HepG2 (cell line): ENCODE data around the gene KIRREL3. TPM values are rescaled to one million over a fixed set of nuclear protein-coding genes. Genes with fewer than 3 reads are reported as not detected.

ENCODE experiments used
- ATAC-seq: fragments of 200-7000 bp; cut with Tn5 transposase; 3 replicates; pipeline ENCODE4 v1.9.1; 2020; ENCODE audit warnings: mild to moderate bottlenecking, moderate library complexity
- BruUV-seq: library from RNA; stranded (reverse); fragments of 400-500 nt; replicated peaks from 2 replicates; lab custom pipeline; 2021; lab: Mats Ljungman, UMichigan
- CTCF ChIA-PET: fragments of 300-600 bp; formaldehyde crosslinking; extraction: SDS; loops from one replicate; lab custom pipeline; 2021; ENCODE audit warnings: low total read pairs, inconsistent platforms, low intra/inter-chr PET ratio; lab: Yijun Ruan, JAX
- POLR2A ChIA-PET: fragments of 350-600 bp; sonication (Branson Sonifier 250); formaldehyde crosslinking; loops from one replicate; lab custom pipeline; 2020; ENCODE audit warnings: antibody characterized with exemption, inconsistent platforms; lab: Yijun Ruan, JAX
- DNase-seq: peaks from one replicate; pipeline ENCODE4 v3.0.0-alpha.2; 2015; ENCODE audit warnings: low spot score
- FAIRE-seq: peaks from 3 replicates; lab custom pipeline; 2011; peaks lifted over from hg19 to GRCh38; lab: Jason Lieb, UNC
- H2AFZ ChIP-seq: one replicate; pipeline ENCODE4 v1.6.1; 2011; ENCODE audit warnings: low read length, inconsistent platforms
- H3K27ac ChIP-seq: fragments of 300-600 bp; 3 replicates; pipeline ENCODE4 v1.8.0; 2011; ENCODE audit warnings: mixed run types, mild to moderate bottlenecking, mixed read lengths, low read length, inconsistent platforms; ENCODE audit not compliant: insufficient read depth; ENCODE audit errors: extremely low read length
- H3K27me3 ChIP-seq, 2 experiments: fragments of 200-600 bp in 1 of 2; 2 replicates in 1 of 2; 3 replicates in 1 of 2; pipeline versions ENCODE4 v1.6.0 to v1.8.0; 2011; ENCODE audit warnings: low read length in 2 of 2, mild to moderate bottlenecking in 2 of 2, moderate library complexity in 2 of 2, inconsistent platforms in 1 of 2; ENCODE audit not compliant: insufficient read depth in 2 of 2, control insufficient read depth in 1 of 2
- H3K36me3 ChIP-seq, 2 experiments: fragments of 200-600 bp in 1 of 2; replicated peaks in 1 of 2; 2 replicates in 1 of 2; 3 replicates in 1 of 2; pipeline versions ENCODE4 v1.5.1 to v1.8.0; 2011; ENCODE audit warnings: low read length in 2 of 2, inconsistent platforms in 1 of 2; ENCODE audit not compliant: insufficient read depth in 2 of 2, control insufficient read depth in 1 of 2
- H3K4me1 ChIP-seq: 2 replicates; pipeline ENCODE4 v1.5.1; 2012; ENCODE audit warnings: low read length, inconsistent platforms; ENCODE audit not compliant: insufficient read depth
- H3K4me2 ChIP-seq: 2 replicates; pipeline ENCODE4 v1.6.0; 2011; ENCODE audit warnings: low read depth, low read length, inconsistent platforms
- H3K4me3 ChIP-seq, 3 experiments: fragments of 200-600 bp in 1 of 3; sonication (generic), shearing (Covaris generic) in 1 of 3; replicated peaks in 1 of 3; 2 replicates each; pipeline ENCODE4 v1.5.1; 2011 to 2016; ENCODE audit warnings: low read length in 3 of 3, inconsistent platforms in 2 of 3, low read depth in 2 of 3, mild to moderate bottlenecking in 2 of 3, control low read depth in 1 of 3, mixed read lengths in 1 of 3; ENCODE audit not compliant: insufficient read depth in 1 of 3
- H3K79me2 ChIP-seq: one replicate; pipeline ENCODE4 v1.6.1; 2011; ENCODE audit warnings: low read length, inconsistent platforms; ENCODE audit not compliant: insufficient read depth
- H3K9ac ChIP-seq: 2 replicates; pipeline ENCODE4 v1.6.0; 2011; ENCODE audit warnings: mild to moderate bottlenecking, low read depth, low read length, inconsistent platforms; ENCODE audit not compliant: insufficient read depth
- H3K9me3 ChIP-seq: 2 replicates; pipeline ENCODE4 v1.5.1; 2012; ENCODE audit warnings: mild to moderate bottlenecking, low read length
- H4K20me1 ChIP-seq: 2 replicates; pipeline ENCODE4 v1.6.0; 2011; ENCODE audit warnings: inconsistent platforms, mild to moderate bottlenecking, low read length, moderate library complexity; ENCODE audit not compliant: insufficient read depth
- DPF2 ChIP-seq: sonication (generic); formaldehyde crosslinking; IDR thresholded peaks from 2 replicates; pipeline ENCODE4 v1.4.0; 2020; ENCODE audit warnings: mild to moderate bottlenecking, low read depth, missing genetic modification reagents, borderline replicate concordance
- ELF3 ChIP-seq: IDR thresholded peaks from 2 replicates; pipeline ENCODE4 v1.6.1; 2016; ENCODE audit warnings: missing genetic modification reagents, missing compliant biosample characterization
- ESRRA ChIP-seq: sonication (generic); formaldehyde crosslinking; IDR thresholded peaks from 2 replicates; pipeline ENCODE4 v1.5.1; 2020; ENCODE audit warnings: mild to moderate bottlenecking, low read depth, missing genetic modification reagents
- GZF1 ChIP-seq: sonication (generic); formaldehyde crosslinking; IDR thresholded peaks from 2 replicates; pipeline ENCODE4 v1.5.1; 2020; ENCODE audit warnings: mild to moderate bottlenecking, missing genetic modification reagents
- KDM1A ChIP-seq: IDR thresholded peaks from 2 replicates; pipeline ENCODE4 v1.6.1; 2016; ENCODE audit warnings: missing compliant biosample characterization
- MAFK ChIP-seq, 2 experiments: IDR thresholded peaks in 1 of 2; conservative IDR thresholded peaks in 1 of 2; 2 replicates each; pipeline ENCODE4 v1.6.1; 2011; ENCODE audit warnings: improper control_type of control experiment in 2 of 2, low read length in 2 of 2
- NFE2 ChIP-seq: sonication (generic); formaldehyde crosslinking; IDR thresholded peaks from 2 replicates; pipeline ENCODE4 v1.4.0; 2020; ENCODE audit warnings: missing genetic modification reagents
- NFE2L2 ChIP-seq: fragments of 150-350 bp; IDR thresholded peaks from 2 replicates; pipeline ENCODE4 v1.6.1; 2014; ENCODE audit warnings: low read length
- SOX6 ChIP-seq, 2 experiments: fragments of 450-650 bp in 1 of 2; sonication (generic) in 1 of 2; formaldehyde crosslinking in 1 of 2; IDR thresholded peaks; 2 replicates each; pipeline versions ENCODE4 v1.4.0 to v1.6.1; 2017 to 2020; ENCODE audit warnings: antibody characterized with exemption in 1 of 2, mild to moderate bottlenecking in 1 of 2, missing genetic modification reagents in 1 of 2
- TBX2 ChIP-seq: sonication (generic); formaldehyde crosslinking; IDR thresholded peaks from 2 replicates; pipeline ENCODE4 v1.5.0; 2020; ENCODE audit warnings: missing genetic modification reagents, mild to moderate bottlenecking, borderline replicate concordance
- ZBTB21 ChIP-seq: sonication (generic); formaldehyde crosslinking; IDR thresholded peaks from 2 replicates; pipeline ENCODE4 v1.4.0; 2020; ENCODE audit warnings: missing genetic modification reagents
- ZMAT3 ChIP-seq: sonication (generic); formaldehyde crosslinking; conservative IDR thresholded peaks from 2 replicates; pipeline ENCODE4 v1.7.0; 2021; ENCODE audit warnings: missing genetic modification reagents
- ZNF543 ChIP-seq: sonication (generic); formaldehyde crosslinking; IDR thresholded peaks from 2 replicates; pipeline ENCODE4 v1.4.0; 2020; ENCODE audit warnings: mild to moderate bottlenecking, missing genetic modification reagents
- ZNF570 ChIP-seq: sonication (generic); formaldehyde crosslinking; IDR thresholded peaks from 2 replicates; pipeline ENCODE4 v1.4.0; 2020; ENCODE audit warnings: mild to moderate bottlenecking, missing genetic modification reagents, borderline replicate concordance
- ZNF607 ChIP-seq: sonication (generic); formaldehyde crosslinking; IDR thresholded peaks from 2 replicates; pipeline ENCODE4 v1.5.1; 2020; ENCODE audit warnings: missing genetic modification reagents, mild to moderate bottlenecking, borderline replicate concordance
- ZNF644 ChIP-seq: IDR thresholded peaks from 2 replicates; pipeline ENCODE4 v1.6.1; 2016; ENCODE audit warnings: low read depth
- ZNF780A ChIP-seq: sonication (generic); formaldehyde crosslinking; IDR thresholded peaks from 2 replicates; pipeline ENCODE4 v1.8.0; 2022; ENCODE audit warnings: mild to moderate bottlenecking, missing genetic modification reagents, moderate library complexity
- ZNF841 ChIP-seq: sonication (generic); formaldehyde crosslinking; IDR thresholded peaks from 2 replicates; pipeline ENCODE4 v1.8.1; 2023; ENCODE audit warnings: missing genetic modification reagents, borderline replicate concordance
- WGBS: methylation state at CpG from one replicate; pipeline ENCODE4 v1.1.6; 2017; ENCODE audit warnings: low lambda C conversion rate; 5-methylcytosine and 5-hydroxymethylcytosine counted together
- in situ Hi-C: cut with HindIII; loops from 2 replicates; pipeline ENCODE4 v1.10.0; 2017; ENCODE audit warnings: low pct_unique_long_range_greater_than_20kb; ENCODE audit not compliant: extremely low pct_ligation_motif_present
- intact Hi-C: fragments of 100-400 bp; cut with micrococcal nuclease; formaldehyde crosslinking; loops from one replicate; pipeline ENCODE4 v1.10.0; 2022; ENCODE audit not compliant: unreplicated experiment
- polyA plus RNA-seq, 8 experiments: library from polyadenylated mRNA; depleted of rRNA in 3 of 8; stranded (reverse) in 7 of 8; unstranded in 1 of 8; fragments of >200 nt; fragmentation: Illumina TruSeq in 4 of 8; extraction: Trizol in 4 of 8; gene quantifications; 2 replicates each; pipeline versions ENCODE4 v1.2.1 to v1.2.3, GENCODE V29; 2011 to 2016; ENCODE audit warnings: low read depth in 4 of 8, missing spikeins in 1 of 8, mixed read lengths in 1 of 8; ENCODE audit not compliant: insufficient read depth in 1 of 8
- total RNA-seq, 5 experiments: library from RNA; depleted of rRNA; stranded (reverse); fragments of >200 nt; fragmentation: Illumina TruSeq; extraction: Trizol; gene quantifications; 2 replicates each; pipeline ENCODE4 v1.2.3, GENCODE V29; 2016; ENCODE audit warnings: low read depth in 1 of 5
- TF ChIP-seq, protein P1 (sequence below): IDR thresholded peaks from 2 replicates; pipeline ENCODE4 v1.6.1; 2016; ENCODE audit warnings: missing compliant biosample characterization, missing genetic modification reagents, borderline replicate concordance
- TF ChIP-seq, protein P2 (sequence below): sonication (generic); formaldehyde crosslinking; IDR thresholded peaks from 2 replicates; pipeline ENCODE4 v1.5.1; 2020; ENCODE audit warnings: mild to moderate bottlenecking, missing genetic modification reagents, borderline replicate concordance
- TF ChIP-seq, protein P3 (sequence below): sonication (generic); formaldehyde crosslinking; IDR thresholded peaks from 2 replicates; pipeline ENCODE4 v1.4.0; 2020; ENCODE audit warnings: missing genetic modification reagents
- TF ChIP-seq, protein P4 (sequence below): sonication (generic); formaldehyde crosslinking; IDR thresholded peaks from 2 replicates; pipeline ENCODE4 v1.5.0; 2020; ENCODE audit warnings: mild to moderate bottlenecking, missing genetic modification reagents, moderate library complexity

KIRREL3 gene
- total and polyA plus RNA-seq, 2 of the 13 experiments (the other 11 are each of a cell fraction or from before 2014, with no cell fraction given), result not detected

DNA sequence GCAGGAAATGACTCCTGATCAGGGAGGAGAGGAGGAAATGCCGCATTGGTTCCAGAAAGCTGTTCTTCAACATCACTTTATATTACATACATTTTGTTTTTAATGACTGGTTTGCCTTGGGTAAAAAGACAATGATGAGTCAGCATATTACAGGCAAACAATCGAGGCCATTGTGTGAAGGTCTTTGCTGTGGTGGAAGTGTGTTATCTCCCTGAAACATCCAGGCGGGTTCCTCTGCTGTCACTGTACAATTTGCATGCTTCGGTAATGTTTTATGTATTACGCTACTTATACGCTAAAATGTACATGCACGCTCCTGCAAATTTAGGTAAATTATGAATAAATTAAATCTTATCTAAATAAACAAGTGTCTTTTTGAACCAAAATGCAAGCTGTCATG, 161.1 kb downstream of the KIRREL3 start:
- H3K4me3 ChIP-seq, result no peak overlapping the region
- DNase-seq (no peak), ATAC-seq (no peak), FAIRE-seq (no peak)
- H3K9me3 ChIP-seq, result no peaks in the 10 kb centered on the region
- no peak overlapping the region for H3K4me2 ChIP-seq
- intact Hi-C loops (no loop called here), in situ Hi-C loops (no loop called here)
- H3K27ac ChIP-seq, result no peak overlapping the region
- POLR2A ChIA-PET, result no interaction called here
- no peaks in the 10 kb centered on the region for H3K4me1 ChIP-seq
- 55% methylated on average over 7 of the region's 7 CpGs for WGBS
- BruUV-seq, result no TSS peak
- H3K36me3 ChIP-seq, result no peaks in the 10 kb centered on the region
- no peaks in the 10 kb centered on the region for H4K20me1 ChIP-seq
- no peaks in the 10 kb centered on the region for H3K79me2 ChIP-seq
- no peak overlapping the region for H2AFZ ChIP-seq
- H3K27me3 ChIP-seq, result peaks cover 0 to 13% of the 10 kb centered on the region in 2 experiments; a peak in 2 of 5 replicates
- H3K9ac ChIP-seq, result no peak overlapping the region
- CTCF ChIA-PET, result no interaction called here
- TF ChIP-seq, protein P1, sequence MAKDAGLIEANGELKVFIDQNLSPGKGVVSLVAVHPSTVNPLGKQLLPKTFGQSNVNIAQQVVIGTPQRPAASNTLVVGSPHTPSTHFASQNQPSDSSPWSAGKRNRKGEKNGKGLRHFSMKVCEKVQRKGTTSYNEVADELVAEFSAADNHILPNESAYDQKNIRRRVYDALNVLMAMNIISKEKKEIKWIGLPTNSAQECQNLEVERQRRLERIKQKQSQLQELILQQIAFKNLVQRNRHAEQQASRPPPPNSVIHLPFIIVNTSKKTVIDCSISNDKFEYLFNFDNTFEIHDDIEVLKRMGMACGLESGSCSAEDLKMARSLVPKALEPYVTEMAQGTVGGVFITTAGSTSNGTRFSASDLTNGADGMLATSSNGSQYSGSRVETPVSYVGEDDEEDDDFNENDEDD (CRISPR knock-in tag), result no peak
- TF ChIP-seq KDM1A (CRISPR knock-in tag) (no peak), GZF1 (CRISPR knock-in tag) (no peak), ZMAT3 (CRISPR knock-in tag) (no peak), NFE2 (CRISPR knock-in tag) (no peak), DPF2 (CRISPR knock-in tag) (no peak), ZBTB21 (no peak), ZNF570 (CRISPR knock-in tag) (no peak), ZNF841 (CRISPR knock-in tag) (no peak), MAFK (conservative IDR thresholded peaks at IDR 0.05 in 1 of 2, IDR thresholded peaks at IDR 0.05 in 1 of 2; ENCODE audit: low read length in 2 of 2) (peak; percentile 98 to 99), TBX2 (no peak), ELF3 (CRISPR knock-in tag) (no peak), SOX6 (IDR thresholded peaks at IDR 0.05) (no peak), SOX6 (CRISPR knock-in tag; IDR thresholded peaks at IDR 0.05) (no peak), NFE2L2 (peak; percentile 70), ZNF644 (no peak), ZNF780A (CRISPR knock-in tag) (no peak), ZNF607 (CRISPR knock-in tag) (no peak), ZNF543 (CRISPR knock-in tag) (no peak), ESRRA (no peak)
- TF ChIP-seq, protein P2, sequence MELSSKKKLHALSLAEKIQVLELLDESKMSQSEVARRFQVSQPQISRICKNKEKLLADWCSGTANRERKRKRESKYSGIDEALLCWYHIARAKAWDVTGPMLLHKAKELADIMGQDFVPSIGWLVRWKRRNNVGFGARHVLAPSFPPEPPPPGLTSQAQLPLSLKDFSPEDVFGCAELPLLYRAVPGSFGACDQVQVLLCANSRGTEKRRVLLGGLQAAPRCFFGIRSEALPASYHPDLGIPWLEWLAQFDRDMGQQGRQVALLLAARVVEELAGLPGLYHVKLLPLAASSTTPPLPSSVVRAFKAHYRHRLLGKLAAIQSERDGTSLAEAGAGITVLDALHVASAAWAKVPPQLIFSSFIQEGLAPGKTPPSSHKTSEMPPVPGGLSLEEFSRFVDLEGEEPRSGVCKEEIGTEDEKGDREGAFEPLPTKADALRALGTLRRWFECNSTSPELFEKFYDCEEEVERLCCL (CRISPR knock-in tag), result no peak
- TF ChIP-seq, protein P3, sequence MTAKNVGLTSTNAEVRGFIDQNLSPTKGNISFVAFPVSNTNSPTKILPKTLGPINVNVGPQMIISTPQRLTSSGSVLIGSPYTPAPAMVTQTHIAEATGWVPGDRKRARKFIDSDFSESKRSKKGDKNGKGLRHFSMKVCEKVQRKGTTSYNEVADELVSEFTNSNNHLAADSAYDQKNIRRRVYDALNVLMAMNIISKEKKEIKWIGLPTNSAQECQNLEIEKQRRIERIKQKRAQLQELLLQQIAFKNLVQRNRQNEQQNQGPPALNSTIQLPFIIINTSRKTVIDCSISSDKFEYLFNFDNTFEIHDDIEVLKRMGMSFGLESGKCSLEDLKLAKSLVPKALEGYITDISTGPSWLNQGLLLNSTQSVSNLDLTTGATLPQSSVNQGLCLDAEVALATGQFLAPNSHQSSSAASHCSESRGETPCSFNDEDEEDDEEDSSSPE (CRISPR knock-in tag), result no peak
- TF ChIP-seq, protein P4, sequence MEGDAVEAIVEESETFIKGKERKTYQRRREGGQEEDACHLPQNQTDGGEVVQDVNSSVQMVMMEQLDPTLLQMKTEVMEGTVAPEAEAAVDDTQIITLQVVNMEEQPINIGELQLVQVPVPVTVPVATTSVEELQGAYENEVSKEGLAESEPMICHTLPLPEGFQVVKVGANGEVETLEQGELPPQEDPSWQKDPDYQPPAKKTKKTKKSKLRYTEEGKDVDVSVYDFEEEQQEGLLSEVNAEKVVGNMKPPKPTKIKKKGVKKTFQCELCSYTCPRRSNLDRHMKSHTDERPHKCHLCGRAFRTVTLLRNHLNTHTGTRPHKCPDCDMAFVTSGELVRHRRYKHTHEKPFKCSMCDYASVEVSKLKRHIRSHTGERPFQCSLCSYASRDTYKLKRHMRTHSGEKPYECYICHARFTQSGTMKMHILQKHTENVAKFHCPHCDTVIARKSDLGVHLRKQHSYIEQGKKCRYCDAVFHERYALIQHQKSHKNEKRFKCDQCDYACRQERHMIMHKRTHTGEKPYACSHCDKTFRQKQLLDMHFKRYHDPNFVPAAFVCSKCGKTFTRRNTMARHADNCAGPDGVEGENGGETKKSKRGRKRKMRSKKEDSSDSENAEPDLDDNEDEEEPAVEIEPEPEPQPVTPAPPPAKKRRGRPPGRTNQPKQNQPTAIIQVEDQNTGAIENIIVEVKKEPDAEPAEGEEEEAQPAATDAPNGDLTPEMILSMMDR (CRISPR knock-in tag), result no peak
